Measurements from ENCODE around the gene SURF2. TPM values are rescaled to one million over a fixed set of nuclear protein-coding genes. Genes with fewer than 3 reads are reported as not detected.

Gene SURF2
- total and polyA plus RNA-seq, 9 of the 15 experiments (the other 6 are each of a cell fraction or from before 2014, with no cell fraction given), result 5.5 to 82.5 (median 21.3) TPM

DNA sequence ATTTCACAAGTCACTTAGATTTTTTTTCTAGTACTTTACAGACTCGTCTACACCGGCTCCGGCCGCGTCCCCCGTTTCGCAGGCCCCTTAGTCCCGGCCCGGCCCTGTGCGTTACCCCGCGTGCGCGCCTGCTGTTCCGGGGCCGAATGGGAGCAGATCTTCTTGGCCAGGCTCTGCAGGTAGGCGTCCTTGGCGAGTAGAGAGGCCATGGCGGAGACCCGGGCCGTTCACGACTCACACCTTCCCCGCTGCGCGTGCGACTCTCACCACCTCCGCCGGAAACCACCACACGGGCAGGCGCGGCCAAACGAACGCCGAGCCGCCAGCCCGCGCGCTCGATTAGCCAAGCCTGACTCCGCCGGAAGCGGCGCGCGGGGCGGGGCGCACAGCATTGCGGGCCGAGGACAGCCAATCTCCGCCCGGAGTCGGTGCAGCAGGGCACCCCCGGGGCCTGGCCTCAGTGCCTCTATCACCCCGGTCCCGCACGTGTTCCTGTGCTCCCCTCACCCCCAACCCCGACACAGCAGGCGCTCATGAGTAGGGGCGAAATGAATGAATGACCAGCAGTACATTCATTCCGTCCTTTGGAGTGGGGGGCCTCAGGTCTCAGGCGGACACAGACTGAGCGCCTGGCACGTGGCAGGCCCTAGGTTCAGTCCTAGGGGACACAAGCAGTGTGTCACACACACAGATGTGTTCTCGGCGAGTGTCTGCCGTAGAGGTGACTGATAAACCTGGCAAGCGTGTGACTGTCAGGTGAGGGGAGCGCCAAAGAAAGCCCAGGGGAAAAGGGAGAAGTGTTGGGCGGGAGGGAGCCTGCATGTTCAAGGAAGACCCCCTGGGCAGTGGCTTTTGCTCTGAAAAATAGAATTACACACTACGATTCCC, 20.2 kb upstream of the SURF2 start, which contains the start of gene SURF6 (continued):
- TF ChIP-seq MYC (IDR thresholded peaks at IDR 0.05; ENCODE audit: low read depth, low read length) (peak; percentile 97), MYC (CRISPR knock-in tag; IDR thresholded peaks at IDR 0.05; ENCODE audit: borderline replicate concordance, low read depth) (peak; percentile 72; the same call in 1 of the 2 replicates), MXI1 (IDR thresholded peaks at IDR 0.05; ENCODE audit: low read depth, low read length) (peak; percentile 83), ZNF197 (CRISPR knock-in tag; IDR thresholded peaks at IDR 0.05; ENCODE audit: low read depth) (no peak), ZNF766 (CRISPR knock-in tag; conservative IDR thresholded peaks at IDR 0.05) (no peak), ILK (tag; IDR thresholded peaks at IDR 0.05; ENCODE audit: borderline replicate concordance, low read depth) (no peak), MTA1 (IDR thresholded peaks at IDR 0.05; ENCODE audit: borderline replicate concordance) (no peak), RAD51 (IDR thresholded peaks at IDR 0.05; ENCODE audit: borderline replicate concordance, low read depth) (peak; percentile 62), KHSRP (IDR thresholded peaks at IDR 0.05) (no peak), GATA2 (CRISPR knock-in tag; IDR thresholded peaks at IDR 0.05) (no peak), ZNF282 (CRISPR knock-in tag; IDR thresholded peaks at IDR 0.05) (no peak), NCOA4 (IDR thresholded peaks at IDR 0.05; ENCODE audit: partially characterized antibody) (peak; percentile 100), POLR2A (conservative IDR thresholded peaks at IDR 0.05) (peak; percentile 90), HMG20B (CRISPR knock-in tag; IDR thresholded peaks at IDR 0.05) (no peak), KLF1 (tag; IDR thresholded peaks at IDR 0.05) (peak; percentile 89), C11orf30 (IDR thresholded peaks at IDR 0.05; ENCODE audit: low read depth) (peak; percentile 93), SIN3A (IDR thresholded peaks at IDR 0.05; ENCODE audit: borderline replicate concordance in 2 of 2, control insufficient read depth in 1 of 2, low read depth in 2 of 2, low read length in 2 of 2) (peak; percentile 90 to 96), NONO (IDR thresholded peaks at IDR 0.05; ENCODE audit: low read depth in 2 of 2, low read length in 1 of 2) (peak in 1 of 2 experiments; percentile 89; a peak in 2 of 4 replicates), HCFC1 (IDR thresholded peaks at IDR 0.05; ENCODE audit: low read depth, low read length) (peak; percentile 87), FOXJ2 (tag; IDR thresholded peaks at IDR 0.05) (no peak)
- TF ChIP-seq, protein P1, sequence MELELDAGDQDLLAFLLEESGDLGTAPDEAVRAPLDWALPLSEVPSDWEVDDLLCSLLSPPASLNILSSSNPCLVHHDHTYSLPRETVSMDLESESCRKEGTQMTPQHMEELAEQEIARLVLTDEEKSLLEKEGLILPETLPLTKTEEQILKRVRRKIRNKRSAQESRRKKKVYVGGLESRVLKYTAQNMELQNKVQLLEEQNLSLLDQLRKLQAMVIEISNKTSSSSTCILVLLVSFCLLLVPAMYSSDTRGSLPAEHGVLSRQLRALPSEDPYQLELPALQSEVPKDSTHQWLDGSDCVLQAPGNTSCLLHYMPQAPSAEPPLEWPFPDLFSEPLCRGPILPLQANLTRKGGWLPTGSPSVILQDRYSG (tag; conservative IDR thresholded peaks at IDR 0.05; ENCODE audit: low read depth), result peak; percentile 73; the same call in 1 of the 2 replicates
- TF ChIP-seq, protein P2, sequence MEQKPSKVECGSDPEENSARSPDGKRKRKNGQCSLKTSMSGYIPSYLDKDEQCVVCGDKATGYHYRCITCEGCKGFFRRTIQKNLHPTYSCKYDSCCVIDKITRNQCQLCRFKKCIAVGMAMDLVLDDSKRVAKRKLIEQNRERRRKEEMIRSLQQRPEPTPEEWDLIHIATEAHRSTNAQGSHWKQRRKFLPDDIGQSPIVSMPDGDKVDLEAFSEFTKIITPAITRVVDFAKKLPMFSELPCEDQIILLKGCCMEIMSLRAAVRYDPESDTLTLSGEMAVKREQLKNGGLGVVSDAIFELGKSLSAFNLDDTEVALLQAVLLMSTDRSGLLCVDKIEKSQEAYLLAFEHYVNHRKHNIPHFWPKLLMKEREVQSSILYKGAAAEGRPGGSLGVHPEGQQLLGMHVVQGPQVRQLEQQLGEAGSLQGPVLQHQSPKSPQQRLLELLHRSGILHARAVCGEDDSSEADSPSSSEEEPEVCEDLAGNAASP (IDR thresholded peaks at IDR 0.05), result no peak
- TF ChIP-seq, protein P3, sequence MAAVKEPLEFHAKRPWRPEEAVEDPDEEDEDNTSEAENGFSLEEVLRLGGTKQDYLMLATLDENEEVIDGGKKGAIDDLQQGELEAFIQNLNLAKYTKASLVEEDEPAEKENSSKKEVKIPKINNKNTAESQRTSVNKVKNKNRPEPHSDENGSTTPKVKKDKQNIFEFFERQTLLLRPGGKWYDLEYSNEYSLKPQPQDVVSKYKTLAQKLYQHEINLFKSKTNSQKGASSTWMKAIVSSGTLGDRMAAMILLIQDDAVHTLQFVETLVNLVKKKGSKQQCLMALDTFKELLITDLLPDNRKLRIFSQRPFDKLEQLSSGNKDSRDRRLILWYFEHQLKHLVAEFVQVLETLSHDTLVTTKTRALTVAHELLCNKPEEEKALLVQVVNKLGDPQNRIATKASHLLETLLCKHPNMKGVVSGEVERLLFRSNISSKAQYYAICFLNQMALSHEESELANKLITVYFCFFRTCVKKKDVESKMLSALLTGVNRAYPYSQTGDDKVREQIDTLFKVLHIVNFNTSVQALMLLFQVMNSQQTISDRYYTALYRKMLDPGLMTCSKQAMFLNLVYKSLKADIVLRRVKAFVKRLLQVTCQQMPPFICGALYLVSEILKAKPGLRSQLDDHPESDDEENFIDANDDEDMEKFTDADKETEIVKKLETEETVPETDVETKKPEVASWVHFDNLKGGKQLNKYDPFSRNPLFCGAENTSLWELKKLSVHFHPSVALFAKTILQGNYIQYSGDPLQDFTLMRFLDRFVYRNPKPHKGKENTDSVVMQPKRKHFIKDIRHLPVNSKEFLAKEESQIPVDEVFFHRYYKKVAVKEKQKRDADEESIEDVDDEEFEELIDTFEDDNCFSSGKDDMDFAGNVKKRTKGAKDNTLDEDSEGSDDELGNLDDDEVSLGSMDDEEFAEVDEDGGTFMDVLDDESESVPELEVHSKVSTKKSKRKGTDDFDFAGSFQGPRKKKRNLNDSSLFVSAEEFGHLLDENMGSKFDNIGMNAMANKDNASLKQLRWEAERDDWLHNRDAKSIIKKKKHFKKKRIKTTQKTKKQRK (IDR thresholded peaks at IDR 0.05; ENCODE audit: borderline replicate concordance, low read depth, low read length), result no peak
